Smooth muscle cell (in vitro differentiated cells): ENCODE results near the gene TP73. TPM values are rescaled to one million over a fixed set of nuclear protein-coding genes. Genes with fewer than 3 reads are reported as not detected.

Experiments
- DNase-seq: peaks from one replicate; lab custom pipeline; 2025; ENCODE audit not compliant: unreplicated experiment; lab: John Stamatoyannopoulos, UW
- H2AFZ ChIP-seq: fragments of 200-600 bp; sonication (generic); 2 replicates; pipeline ENCODE4 v1.6.0; 2016; ENCODE audit warnings: antibody characterized with exemption, low read depth, mild to moderate bottlenecking
- H3F3A ChIP-seq: fragments of 200-600 bp; sonication (generic); 2 replicates; pipeline ENCODE4 v1.6.0; 2017; ENCODE audit warnings: antibody characterized with exemption, low read depth
- H3K27ac ChIP-seq: fragments of 200-600 bp; sonication (generic); 2 replicates; pipeline ENCODE4 v1.5.1; 2016; ENCODE audit warnings: low read depth, mild to moderate bottlenecking
- H3K27me3 ChIP-seq: fragments of 200-600 bp; sonication (generic); 2 replicates; pipeline ENCODE4 v1.6.1; 2016; ENCODE audit warnings: low read depth, mild to moderate bottlenecking
- H3K36me3 ChIP-seq: fragments of 200-600 bp; sonication (generic); 2 replicates; pipeline ENCODE4 v1.5.1; 2016; ENCODE audit warnings: low read depth
- H3K4me1 ChIP-seq: fragments of 200-600 bp; sonication (generic); 2 replicates; pipeline ENCODE4 v1.5.1; 2016; ENCODE audit warnings: low read depth
- H3K4me2 ChIP-seq: fragments of 200-600 bp; sonication (generic); 2 replicates; pipeline ENCODE4 v1.6.0; 2016; ENCODE audit warnings: mild to moderate bottlenecking
- H3K4me3 ChIP-seq: fragments of 200-600 bp; sonication (generic); 2 replicates; pipeline ENCODE4 v1.5.1; 2016; ENCODE audit warnings: mild to moderate bottlenecking
- H3K79me2 ChIP-seq: fragments of 200-600 bp; sonication (generic); 2 replicates; pipeline ENCODE4 v1.6.0; 2016; ENCODE audit warnings: low read depth, mild to moderate bottlenecking
- H3K9ac ChIP-seq: fragments of 200-600 bp; sonication (generic); 2 replicates; pipeline ENCODE4 v1.6.0; 2016; ENCODE audit warnings: low read depth
- H3K9me3 ChIP-seq: fragments of 200-600 bp; sonication (generic); replicated peaks from 2 replicates; pipeline ENCODE4 v1.5.1; 2016; ENCODE audit warnings: low read depth
- H4K20me1 ChIP-seq: fragments of 200-600 bp; sonication (generic); 2 replicates; pipeline ENCODE4 v1.6.0; 2016; ENCODE audit warnings: low read depth
- WGBS: methylation state at CpG from one replicate; pipeline ENCODE4 v1.1.7; 2016; ENCODE audit warnings: low lambda C conversion rate; 5-methylcytosine and 5-hydroxymethylcytosine counted together
- polyA plus RNA-seq: library from polyadenylated mRNA; unstranded; fragments of >200 nt; fragmentation: Nextera tagmentation; extraction: Ambion mirVana; gene quantifications from 2 replicates; pipeline ENCODE4 v1.2.1, GENCODE V29; 2016
- total RNA-seq: library from RNA; depleted of rRNA; stranded (reverse); fragments of >200 nt; gene quantifications from 2 replicates; pipeline ENCODE4 v1.2.3, GENCODE V29; 2014
- TF ChIP-seq, protein P1 (sequence below): fragments of 200-600 bp; sonication (generic); IDR thresholded peaks from 2 replicates; pipeline ENCODE4 v1.5.1; 2017; ENCODE audit warnings: borderline replicate concordance, mild to moderate bottlenecking, antibody characterized with exemption; ENCODE audit not compliant: insufficient read depth, poor library complexity, severe bottlenecking

TP73 gene
- total and polyA plus RNA-seq, 2 experiments from 2014 or later, result 0.22 TPM; not detected in 1

- Histone ChIP-seq H3K27ac (no peak overlapping the region), H3F3A (peaks cover 3% of the 10 kb centered on the region)
- 81% methylated on average over 16 of the region's 16 CpGs for WGBS
Measured at GRCh38 chr1:3773572-3774275, 121.4 kb downstream of the TP73 start.

DNA sequence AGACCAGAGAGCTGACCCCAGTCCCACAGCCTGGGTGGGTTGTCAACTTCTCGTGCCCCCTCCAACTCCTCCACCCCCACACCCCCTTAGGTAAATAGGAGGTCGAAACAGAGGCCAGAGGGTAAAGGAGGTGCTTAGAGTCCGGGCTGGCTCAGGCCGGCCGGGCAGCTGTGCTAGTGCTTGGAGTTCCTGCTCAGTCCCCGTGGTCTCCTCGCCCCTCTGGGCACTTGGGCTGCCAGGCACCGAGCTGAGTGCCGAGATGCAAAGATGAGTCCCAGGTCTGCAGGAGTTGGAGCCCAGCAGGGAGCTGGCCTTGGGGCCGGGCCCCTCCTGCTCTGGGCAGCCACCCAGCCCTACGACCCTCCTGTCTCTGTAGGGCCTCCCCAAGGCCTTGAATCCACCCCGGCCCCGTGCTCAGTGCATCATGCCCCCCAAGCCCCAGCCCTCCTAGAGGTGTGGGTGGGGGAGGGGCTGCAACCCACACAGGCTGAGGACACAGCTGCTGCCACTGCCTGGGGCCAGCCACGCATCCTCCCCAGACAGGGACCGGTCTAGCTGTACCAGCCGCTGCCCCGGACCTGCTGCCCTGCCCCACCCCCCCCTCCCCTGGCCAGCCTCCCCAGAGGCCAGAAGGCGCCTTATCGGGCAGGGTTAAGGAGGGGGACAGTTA is 122.1 kb downstream of the TP73 start:
- no peak overlapping the region for H3K9ac ChIP-seq
- WGBS, result 88% methylated on average over 17 of the region's 19 CpGs
- H3K4me2 ChIP-seq, result peak overlapping the region; percentile 48

More at GRCh38 chr1:3773572-3774275, 121.4 kb downstream of the TP73 start:
- Histone ChIP-seq H3K4me2 (peak overlapping the region; percentile 96), H3K4me1 (peaks cover 15% of the 10 kb centered on the region), H3K4me3 (peak overlapping the region; percentile 67), H4K20me1 (no peaks in the 10 kb centered on the region), H3K9ac (no peak overlapping the region), H3K36me3 (no peaks in the 10 kb centered on the region), H3K27me3 (no peaks in the 10 kb centered on the region), H2AFZ (no peak overlapping the region), H3K9me3 (no peaks in the 10 kb centered on the region), H3K79me2 (no peaks in the 10 kb centered on the region)
- TF ChIP-seq, protein P1, sequence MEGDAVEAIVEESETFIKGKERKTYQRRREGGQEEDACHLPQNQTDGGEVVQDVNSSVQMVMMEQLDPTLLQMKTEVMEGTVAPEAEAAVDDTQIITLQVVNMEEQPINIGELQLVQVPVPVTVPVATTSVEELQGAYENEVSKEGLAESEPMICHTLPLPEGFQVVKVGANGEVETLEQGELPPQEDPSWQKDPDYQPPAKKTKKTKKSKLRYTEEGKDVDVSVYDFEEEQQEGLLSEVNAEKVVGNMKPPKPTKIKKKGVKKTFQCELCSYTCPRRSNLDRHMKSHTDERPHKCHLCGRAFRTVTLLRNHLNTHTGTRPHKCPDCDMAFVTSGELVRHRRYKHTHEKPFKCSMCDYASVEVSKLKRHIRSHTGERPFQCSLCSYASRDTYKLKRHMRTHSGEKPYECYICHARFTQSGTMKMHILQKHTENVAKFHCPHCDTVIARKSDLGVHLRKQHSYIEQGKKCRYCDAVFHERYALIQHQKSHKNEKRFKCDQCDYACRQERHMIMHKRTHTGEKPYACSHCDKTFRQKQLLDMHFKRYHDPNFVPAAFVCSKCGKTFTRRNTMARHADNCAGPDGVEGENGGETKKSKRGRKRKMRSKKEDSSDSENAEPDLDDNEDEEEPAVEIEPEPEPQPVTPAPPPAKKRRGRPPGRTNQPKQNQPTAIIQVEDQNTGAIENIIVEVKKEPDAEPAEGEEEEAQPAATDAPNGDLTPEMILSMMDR, result no peak
- DNase-seq, result no peak

DNA sequence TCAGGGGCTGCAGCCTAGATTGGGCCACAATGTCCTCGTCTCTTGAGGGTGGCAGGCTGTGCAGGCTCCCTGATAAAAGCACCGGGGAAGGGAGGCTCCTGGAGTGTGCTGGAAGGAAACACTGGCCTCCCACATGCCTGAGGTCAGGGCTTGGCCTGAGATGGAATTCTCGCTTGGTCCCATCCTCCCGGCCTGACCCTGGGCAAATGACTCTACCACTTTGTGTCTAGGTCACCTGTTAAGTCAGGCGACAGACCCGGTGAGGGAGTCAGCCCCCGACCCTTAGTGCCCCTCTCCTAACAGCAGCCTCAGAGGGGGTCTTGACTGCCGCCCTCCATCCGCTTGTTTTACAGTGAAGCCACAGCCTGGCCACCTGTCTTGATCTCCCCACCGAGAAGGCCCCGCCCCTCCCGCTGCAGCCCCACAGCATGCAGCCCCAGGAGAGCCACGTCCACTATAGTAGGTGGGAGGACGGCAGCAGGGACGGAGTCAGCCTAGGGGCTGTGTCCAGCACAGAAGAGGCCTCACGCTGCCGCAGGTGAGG is 122.7 kb downstream of the TP73 start:
- Histone ChIP-seq H3K9ac (no peak overlapping the region), H3K79me2 (no peaks in the 10 kb centered on the region), H3K27me3 (no peaks in the 10 kb centered on the region), H3K27ac (no peak overlapping the region), H3K36me3 (no peaks in the 10 kb centered on the region), H3F3A (peaks cover 3% of the 10 kb centered on the region), H3K4me1 (peaks cover 15% of the 10 kb centered on the region), H3K9me3 (no peaks in the 10 kb centered on the region), H3K4me2 (peak overlapping the region; percentile 48), H3K4me3 (no peak overlapping the region), H2AFZ (no peak overlapping the region), H4K20me1 (no peaks in the 10 kb centered on the region)
- no peak for DNase-seq
- TF ChIP-seq, protein P1, result no peak
- 60% methylated on average over 14 of the region's 17 CpGs for WGBS

More for the DNA sequence above, 122.1 kb downstream of the TP73 start:
- peaks cover 3% of the 10 kb centered on the region for H3F3A ChIP-seq
- no peaks in the 10 kb centered on the region for H3K27me3 ChIP-seq
- H3K4me1 ChIP-seq, result peaks cover 15% of the 10 kb centered on the region
- no peak overlapping the region for H2AFZ ChIP-seq
- no peak overlapping the region for H3K4me3 ChIP-seq
- H3K27ac ChIP-seq, result no peak overlapping the region
- no peaks in the 10 kb centered on the region for H3K79me2 ChIP-seq
- DNase-seq, result no peak
- no peaks in the 10 kb centered on the region for H4K20me1 ChIP-seq
- no peaks in the 10 kb centered on the region for H3K9me3 ChIP-seq
- H3K36me3 ChIP-seq, result no peaks in the 10 kb centered on the region
- TF ChIP-seq, protein P1, result no peak
